Esophagus muscularis mucosa (tissue), 4 donors: ENCODE results near the gene KIAA1958.

Experiments
- CTCF ChIP-seq, 3 experiments: fragments of 200-600 bp in 2 of 3; fragments of 450-650 bp in 1 of 3; sonication (generic) in 2 of 3; IDR thresholded peaks; one replicate each; pipeline ENCODE4 v1.5.1; 2017 to 2019; ENCODE audit warnings: antibody characterized with exemption in 3 of 3, mild to moderate bottlenecking in 2 of 3, moderate library complexity in 1 of 3
- EP300 ChIP-seq: sonication (generic); formaldehyde crosslinking; IDR thresholded peaks from one replicate; pipeline ENCODE4 v1.6.1; 2017; ENCODE audit warnings: antibody characterized with exemption
- POLR2A ChIP-seq: fragments of 450-650 bp; IDR thresholded peaks from one replicate; pipeline ENCODE4 v1.6.1; 2017; ENCODE audit warnings: antibody characterized with exemption, moderate library complexity, mild to moderate bottlenecking, low read depth
- POLR2AphosphoS5 ChIP-seq, 2 donors: sonication (generic); formaldehyde crosslinking; IDR thresholded peaks; one replicate each; pipeline ENCODE4 v1.6.1; 2017; ENCODE audit warnings: antibody characterized with exemption in 2 of 2

- TF ChIP-seq CTCF (IDR thresholded peaks at IDR 0.05), result no peak
- TF ChIP-seq POLR2AphosphoS5 (IDR thresholded peaks at IDR 0.05), result no peak
- no peak for TF ChIP-seq POLR2A
- TF ChIP-seq EP300, result no peak
Observed at GRCh38 chr9:112699230-112699629, 212.6 kb downstream of the KIAA1958 start.
